DMS153 treated with DMSO at 0.1 percent for 48 hours (cell line): ENCODE results near the gene SNTG2.

Experiments
- DNase-seq: peaks from one replicate; lab custom pipeline; 2025; ENCODE audit not compliant: unreplicated experiment; lab: John Stamatoyannopoulos, UW

SNTG2 gene

DNA sequence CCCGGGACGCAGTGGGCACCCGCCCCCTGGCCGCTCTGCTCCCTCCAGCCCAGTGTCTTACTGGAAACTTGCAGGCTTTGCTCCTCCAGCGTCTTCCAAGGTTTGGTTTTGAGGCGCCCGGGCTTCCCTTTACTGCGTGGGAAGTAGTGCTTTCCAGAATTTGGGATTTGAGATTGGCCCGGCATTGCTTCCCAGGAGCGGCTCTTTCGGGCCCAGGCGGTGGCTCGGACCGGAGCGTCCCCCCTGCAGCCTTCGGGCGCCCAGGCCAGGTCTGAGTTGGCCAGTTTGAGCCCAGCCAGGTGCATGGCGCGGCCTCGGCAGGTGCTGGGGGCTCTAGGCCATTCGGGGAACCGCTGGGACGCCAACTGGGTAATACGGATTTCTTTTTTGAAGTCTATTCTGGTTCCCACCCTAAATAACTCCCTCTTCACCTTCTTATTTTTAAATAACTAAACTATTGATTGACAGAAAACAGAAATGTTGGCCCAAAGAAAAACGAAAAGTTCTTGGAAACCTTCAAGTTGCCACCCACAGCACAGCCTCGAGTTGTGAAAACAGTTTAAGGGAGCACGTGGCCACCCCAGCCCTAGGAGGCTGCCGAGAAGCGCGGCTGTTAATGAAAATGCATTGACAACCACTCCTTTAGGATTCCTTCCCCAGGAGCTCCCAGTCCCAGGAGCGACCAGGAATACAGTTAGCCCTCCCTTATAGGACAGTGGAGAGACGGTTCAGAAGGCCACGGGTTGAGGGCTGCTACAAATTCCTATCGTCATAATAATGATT, 766 bp downstream of the SNTG2 start:
- no peak for DNase-seq

DNA sequence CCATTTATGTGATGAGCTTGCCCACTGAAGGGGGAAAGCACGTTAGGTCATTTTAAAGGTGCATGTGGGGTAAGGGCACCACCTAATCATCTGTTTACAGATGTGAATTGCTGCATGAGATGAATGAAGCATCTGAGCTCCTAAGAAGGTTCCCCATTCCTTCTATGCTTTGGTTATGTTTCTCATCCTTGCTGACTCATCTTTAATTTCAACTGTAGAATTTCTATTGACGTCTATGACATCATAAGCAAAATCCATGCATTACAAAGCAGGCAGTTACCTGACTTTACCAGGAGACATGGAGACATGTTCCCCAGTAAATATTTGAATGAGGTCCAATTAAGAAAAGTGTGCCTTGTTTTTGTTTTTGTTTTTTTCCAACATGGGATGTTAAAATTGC, 2.8 kb downstream of the SNTG2 start:
- DNase-seq, result no peak

DNA sequence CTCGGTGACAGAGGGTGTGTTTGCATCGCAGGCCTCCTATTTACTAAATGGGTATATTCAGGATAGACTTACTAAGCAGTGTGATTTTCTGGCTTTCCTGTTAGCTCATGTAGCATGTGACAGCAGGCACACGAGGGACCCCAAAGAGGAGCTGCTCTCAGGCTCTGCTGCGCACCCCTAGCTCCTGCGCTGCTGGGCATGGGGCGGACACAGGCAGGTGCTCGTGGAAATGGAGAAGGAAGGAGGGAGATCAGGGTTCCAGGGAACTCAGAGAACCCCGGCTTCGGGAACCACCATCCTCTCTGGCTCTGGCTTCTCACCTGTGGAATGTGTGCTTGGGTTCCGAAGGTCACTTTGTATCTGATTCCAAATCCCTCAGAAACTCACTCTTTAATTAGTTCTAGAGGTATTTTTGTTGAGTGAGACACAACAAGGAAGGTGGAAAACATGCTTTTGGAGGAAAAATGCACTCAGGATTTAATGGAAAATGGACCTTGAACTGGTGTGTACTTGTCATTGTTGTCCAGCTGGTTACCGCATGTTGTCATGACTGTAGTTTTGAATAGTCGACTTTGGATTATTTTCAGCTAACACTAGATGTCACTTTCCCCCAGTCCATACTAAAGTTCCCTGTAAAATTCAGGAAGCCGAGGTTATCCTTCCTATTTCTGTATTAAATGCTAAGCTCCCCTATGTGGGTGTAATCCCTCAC, 3.5 kb downstream of the SNTG2 start:
- peak; percentile 28 for DNase-seq

DNA sequence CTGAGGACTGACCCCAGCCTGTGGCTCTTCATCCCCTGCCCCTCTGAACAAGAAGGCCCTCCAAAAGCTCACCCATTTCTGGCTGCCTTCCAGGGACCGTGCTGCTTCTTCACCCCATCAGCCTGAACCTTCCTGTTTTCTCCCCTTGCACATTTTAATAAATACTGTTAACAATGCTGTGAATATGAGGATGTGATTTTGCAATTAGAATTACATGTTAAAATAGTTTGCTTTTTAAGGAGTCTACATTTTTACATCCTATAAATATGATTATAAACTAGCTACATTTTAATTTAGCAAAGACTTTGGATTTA, 4.0 kb downstream of the SNTG2 start:
- DNase-seq, result no peak

DNA sequence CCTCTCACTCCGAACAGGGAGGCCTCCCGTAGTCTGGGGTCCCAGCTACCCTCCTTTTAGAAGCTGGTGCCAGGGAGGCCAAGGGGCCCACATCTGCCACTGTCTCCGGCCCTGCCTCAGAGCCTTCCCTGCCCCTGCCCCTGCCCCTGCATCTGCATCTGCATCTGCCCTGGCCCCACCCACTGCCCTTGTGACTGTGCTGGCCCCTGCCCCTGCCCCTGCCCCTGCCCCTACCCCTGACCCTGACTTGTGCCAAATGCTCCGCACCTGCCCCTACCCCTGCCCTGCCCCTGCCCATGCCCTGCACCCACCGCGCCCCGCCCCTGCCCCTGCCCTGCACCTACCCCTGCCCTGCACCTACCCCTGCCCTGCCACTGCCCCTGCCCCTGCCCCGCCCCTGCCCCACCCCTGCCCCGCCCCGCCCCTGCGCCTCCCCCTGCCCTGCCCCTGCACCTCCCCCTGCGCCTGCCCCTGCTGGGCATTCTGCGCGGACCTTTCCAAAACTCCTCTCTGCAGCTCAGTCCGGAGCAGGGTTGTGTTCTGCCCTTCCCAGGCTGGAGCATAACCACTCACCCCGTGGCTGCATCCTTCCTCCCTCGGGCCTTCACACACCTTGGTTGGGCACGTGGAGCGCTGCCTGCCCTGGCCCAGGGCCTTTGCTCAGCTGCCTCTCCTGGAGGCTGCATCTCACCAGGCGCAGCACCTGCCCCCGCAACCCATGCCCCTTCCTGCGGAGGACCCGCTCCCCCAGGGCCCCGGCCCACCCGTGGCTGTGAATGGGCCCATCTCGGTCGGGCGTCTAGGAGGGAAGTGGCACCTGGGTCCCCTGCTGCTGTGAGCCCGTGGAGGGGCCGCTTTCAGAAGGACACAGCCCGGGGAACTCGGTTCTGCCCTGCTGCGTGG, 5.4 kb downstream of the SNTG2 start:
- DNase-seq, result no peak

DNA sequence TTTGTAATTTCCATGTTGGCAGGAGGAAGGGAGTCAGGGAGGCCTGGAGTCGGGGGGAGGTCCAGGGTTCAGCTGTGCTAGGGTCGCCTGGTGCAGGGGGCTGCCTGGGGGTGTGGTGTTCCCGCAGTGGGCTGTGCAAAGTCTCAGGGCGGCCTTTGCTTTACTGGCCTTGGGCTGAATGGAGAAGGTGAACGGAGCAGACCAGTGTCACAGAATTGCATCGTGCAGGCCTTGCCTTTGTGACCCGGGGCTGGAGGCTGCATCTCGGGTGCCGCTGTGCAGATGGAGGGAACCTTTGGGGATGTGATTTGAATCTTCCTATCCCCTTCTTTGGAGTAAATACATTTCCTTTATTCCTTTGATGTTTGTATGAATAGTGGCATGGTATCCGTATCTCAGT, 8.8 kb downstream of the SNTG2 start:
- no peak for DNase-seq

DNA sequence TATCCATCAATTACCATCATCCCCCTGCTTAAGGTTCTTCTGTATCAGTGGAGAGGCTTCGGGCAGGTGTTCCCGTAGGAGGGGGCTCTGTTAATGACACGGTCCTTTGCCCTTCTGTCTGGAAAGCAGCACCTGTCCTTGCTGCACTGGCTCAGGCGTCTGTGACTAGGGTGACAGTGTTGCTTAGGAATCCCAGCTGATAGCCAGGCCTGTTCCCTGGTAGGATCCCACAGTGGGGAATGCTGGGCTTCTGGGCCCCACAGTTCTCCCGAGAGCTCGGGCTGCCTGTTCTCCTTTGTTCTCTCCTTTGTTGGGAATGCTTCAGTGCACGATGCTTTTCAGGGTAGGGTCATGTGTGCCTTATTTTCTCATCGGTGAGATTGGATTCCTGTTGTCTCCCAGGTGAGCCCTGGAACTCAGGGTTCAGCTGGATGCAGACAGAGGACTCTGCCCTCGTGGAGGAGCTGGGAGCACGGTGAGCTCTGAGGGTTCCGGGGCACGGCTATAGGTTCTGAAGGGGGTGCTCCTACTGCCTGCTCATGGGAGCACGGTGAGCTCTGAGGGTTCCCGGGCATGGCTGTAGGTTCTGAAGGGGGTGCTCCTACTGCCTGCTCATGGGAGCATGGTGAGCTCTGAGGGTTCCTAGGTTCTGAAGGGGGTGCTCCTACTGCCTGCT, 9.6 kb downstream of the SNTG2 start:
- no peak for DNase-seq

DNA sequence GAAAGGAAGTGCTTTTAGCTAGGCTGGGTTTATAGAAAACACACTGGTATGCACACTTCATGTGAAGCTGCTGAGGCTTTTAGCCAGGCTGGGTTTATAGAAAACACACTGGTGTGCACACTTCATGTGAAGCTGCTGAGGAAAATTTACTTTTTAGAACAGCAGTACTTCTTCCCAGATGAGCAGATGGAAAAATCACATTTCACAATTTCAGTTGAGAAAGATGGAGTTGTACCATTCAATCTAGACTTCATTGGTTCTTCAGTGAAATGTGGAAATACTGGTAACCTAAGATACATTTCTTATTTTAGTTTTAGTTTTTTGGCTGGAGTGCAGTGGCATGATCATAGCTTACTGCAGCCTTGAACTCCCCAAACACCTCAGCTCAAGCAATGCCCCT, 11.1 kb downstream of the SNTG2 start:
- DNase-seq, result no peak

DNA sequence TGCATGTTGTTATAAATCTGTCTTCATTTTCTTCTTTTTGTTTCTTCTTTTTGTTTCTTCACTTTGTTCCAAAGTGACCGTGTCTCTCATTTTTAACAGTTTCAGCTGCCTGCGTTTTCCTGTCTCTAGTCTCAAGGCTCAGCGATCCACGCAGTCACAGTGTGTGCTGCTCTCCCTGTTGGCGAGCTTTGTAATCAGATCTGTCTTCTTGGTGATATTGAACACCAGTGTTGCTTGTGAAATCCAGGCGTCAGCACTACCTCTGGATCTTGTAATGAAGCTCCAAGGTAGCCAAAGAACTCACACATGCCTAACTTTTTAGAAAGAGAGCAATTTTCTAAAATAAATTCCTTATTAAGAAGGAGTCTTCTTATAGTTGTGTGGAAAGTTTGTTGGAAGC, 13.2 kb downstream of the SNTG2 start:
- DNase-seq, result no peak

DNA sequence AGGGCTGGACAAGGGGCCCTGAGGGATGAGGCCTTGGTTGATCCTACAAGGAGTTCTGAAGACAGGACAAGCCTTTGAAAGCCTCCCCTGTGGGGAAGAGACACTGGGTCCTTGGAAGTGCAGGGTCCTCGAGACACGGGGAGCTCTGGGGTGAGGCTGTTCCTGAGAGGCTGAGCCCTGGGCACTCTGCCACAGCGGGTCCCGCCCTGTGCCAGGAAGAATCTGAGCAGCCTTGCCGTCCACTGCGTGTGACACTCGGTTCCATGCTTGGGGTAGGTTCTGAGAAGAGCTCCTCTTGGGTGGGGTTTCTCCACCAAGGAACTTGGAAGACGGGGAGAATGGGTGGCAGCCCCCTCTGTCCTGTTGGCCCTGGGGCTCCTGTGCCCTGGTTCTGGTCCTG, 13.9 kb downstream of the SNTG2 start:
- DNase-seq, result no peak

DNA sequence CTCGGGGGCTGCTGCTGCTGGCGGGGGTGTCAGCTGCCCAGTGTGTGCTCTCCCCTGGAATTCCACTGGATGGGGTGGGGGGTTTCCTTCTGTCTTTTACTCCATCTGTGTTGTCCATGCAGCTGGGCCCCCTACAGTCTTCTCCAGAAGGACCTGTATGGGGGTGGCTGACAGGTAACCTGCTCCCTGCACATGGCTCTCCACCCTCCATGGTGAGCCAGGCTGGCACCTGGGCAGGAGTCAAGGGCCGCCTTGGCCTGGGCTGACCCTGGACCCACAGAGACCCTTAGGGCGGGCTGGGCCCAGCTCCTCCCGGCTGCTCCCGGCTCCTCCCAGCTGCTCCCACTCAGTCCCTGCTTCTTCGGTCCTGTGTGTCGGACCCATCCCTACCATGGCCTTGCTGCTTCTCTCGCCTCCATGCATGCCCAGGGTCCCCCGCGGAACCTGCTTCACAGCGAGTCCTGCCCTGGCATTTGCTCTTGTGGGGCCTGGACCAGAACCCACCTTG, 15.0 kb downstream of the SNTG2 start:
- no peak for DNase-seq

DNA sequence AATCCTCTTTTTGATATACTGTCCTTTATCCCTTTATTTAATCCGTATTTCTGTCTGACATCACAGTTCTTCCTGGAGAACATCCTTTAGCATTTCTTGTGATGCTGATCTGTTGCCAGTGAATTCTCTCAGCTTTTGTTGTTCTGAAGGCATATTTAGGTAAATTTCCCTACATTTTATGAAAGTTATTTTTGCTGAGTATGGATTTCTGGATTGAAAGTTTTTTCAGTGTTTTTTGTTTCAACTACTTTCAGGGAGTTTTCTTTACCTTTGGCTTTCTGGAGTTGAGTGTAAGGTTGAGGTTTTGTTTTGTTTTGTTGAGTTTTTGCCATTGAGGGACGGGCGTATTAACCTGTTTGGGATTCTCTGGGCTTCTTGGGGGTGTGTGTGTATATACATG, 22.5 kb downstream of the SNTG2 start:
- DNase-seq, result no peak

DNA sequence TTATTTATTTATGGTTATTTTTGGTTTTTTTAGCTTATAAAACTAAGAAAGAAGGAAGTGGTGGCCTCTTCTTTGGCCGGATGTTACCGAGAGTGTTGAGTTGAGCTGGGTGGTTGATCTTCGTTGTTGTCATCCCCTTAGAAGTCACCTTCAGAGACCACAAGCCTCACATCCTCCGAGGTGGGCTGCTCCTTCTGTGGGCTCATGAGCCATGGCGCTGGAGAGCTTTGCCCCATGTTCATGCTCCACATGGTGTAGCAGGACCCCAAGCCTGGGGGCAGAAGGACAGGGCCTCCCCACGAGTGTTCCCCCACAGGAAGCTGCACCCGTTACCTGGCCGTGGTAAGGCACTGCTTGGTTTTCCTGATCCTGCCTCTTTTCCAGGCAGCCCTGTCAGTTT, 23.4 kb downstream of the SNTG2 start:
- no peak for DNase-seq

DNA sequence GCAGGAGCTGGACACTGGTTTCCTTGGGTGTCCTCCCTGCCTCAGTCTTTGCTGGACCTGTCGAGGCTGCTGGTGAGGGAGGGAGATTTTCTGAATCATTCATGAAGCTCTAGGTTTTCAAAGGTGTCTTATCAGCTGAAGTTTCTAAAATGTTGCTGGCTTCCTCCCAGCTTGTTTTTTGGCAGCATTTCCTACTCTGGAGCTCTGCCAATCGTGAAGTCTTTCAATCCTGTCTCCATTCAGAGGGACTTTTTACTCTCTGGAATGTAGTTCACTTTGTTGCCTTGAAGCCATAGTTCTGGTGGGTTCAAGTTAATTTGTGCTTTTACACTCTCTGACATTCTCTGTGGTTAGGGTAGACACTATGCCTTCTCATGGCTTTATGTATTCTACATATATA, 23.9 kb downstream of the SNTG2 start:
- no peak for DNase-seq

DNA sequence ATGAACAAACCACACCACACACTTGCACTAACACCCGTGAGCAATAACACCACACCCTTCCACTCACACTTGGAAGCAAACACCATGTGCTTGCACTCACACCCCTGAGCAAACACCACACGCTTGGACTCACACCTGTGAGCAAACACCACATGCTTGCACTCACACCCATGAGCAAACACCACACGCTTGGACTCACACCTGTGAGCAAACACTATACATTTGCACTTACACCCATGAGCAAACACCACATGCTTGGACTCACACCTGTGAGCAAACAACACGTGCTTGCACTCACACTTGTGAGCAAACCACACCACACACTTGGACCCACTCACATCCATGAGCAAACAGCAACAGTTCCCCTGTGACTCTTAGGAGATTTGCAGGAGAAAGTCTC, 24.4 kb downstream of the SNTG2 start:
- no peak for DNase-seq

DNA sequence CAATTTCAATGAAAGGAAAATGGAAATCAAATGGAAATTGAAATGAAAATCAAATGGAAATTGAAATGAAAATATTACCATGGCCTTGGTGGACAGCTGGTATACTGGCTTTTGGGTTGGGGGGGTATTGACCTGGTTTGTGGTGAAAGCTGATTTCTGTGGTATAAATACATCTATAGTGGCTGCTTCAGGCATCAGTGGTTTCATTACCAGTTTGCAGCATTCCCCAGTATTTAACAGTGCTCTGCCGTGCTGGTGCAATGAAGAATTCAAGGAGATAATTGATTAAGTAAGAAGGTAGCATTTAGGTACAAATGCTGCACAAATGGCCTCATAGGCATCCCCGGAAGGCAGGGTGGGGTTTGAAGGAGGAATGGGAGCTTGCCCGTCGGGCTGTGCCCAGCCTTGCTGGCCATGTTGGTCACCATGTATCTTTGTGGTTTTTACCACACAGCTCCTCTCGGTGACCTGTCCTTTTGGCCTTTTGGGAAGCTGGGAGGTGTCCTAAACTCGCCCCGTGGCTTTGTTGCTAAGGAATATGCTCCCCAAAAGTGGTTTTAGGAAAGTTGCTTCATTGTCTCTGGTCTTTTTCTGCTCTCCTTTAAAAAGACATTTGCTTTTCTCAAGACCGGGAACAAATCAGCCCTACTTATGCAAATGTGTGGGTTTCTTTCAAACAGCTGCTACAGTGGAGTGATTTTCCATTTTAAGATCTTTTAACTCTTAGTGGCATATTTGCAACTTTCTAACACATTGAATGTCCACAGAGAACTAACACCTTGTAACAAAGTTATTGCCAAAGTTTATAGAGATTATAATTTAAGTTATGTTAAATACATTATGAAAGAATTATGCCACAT, 28.6 kb downstream of the SNTG2 start:
- no peak for DNase-seq

DNA sequence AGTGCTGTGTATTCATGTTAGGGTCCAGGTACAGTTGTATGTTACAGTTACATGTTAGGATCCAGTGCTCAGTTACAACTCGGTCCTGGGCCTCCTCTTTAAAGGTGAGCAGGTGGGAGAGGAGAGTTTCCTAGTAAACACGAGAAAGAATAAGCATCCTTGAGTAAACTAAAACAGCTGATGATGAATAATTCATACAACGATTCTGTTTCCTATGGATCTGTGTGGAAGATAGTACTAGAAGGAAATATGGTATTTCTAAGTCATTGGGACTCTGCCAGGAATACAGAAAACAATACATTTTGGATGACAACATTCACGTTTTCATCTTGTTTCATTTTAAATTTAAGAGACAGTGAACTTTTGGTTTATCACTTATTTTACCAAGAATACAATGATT, 29.5 kb downstream of the SNTG2 start:
- no peak for DNase-seq

DNA sequence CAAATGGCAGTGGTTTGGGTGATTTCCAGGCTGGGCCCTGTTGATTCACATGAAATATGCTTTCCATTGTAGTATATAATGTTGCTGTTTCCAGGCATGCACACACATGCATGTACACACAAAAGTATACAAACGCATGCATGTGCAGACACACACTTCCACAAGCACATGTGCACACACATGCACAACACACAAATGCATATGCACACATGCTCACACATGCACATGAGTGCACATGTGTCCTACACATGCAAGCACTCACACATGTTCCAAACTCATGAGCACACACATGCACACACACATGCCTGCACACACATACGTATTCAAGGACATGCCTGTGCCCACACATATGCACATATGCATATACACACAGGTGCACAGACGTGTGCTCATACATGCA, 30.6 kb downstream of the SNTG2 start:
- no peak for DNase-seq

DNA sequence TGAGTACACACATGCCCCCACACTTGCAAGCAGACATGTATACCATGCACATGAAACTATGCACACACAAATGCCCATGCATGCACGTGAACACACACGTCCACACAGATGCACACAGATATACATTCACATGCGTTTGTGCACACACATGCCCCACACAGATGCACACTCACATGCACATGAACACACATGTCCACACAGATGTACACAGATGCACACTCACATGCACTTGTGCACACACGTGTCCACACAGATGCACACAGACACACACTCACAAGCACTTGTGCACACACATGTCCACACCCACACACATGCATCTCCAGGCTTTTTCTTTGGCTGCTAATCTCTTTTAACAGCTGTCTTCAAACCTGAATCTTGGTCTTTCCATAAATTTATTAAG, 31.1 kb downstream of the SNTG2 start:
- DNase-seq, result no peak

DNA sequence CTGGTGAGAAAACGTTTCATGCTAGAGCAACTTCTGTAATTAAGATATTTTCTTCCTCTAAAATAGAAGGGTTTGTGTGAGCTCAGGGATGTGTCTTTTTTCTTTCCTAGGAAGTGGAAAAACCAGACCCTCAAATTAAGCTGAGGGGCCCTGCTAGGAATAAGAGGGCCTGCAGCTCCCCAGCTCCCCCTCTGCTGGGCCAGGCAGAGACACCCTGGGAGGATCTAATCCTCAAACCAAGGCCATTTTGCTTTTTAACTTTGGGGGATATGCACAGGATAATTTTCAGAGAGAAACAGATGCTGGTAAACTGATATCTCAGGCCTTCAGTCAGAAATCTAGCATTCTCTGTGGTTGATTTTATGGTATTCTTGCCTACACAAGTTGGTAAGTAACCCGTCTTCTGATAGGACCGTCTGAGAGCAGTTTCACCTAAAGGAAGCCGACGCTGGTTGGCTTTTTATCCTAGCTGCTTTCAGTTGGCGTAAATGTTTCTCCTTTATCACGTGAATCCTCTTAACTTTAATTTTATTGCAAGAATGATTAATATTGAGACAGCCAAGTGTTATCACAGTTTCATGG, 34.8 kb downstream of the SNTG2 start:
- DNase-seq, result no peak
